DND-41 (cell line): ENCODE results near the gene KCNK15.

Experiments
- CTCF ChIP-seq: IDR thresholded peaks from 2 replicates; pipeline ENCODE4 v1.5.1; 2012; ENCODE audit warnings: borderline replicate concordance, low read length, moderate library complexity, mild to moderate bottlenecking; ENCODE audit not compliant: poor library complexity, severe bottlenecking; ENCODE audit errors: extremely low read depth
- EZH2 ChIP-seq: IDR thresholded peaks from 3 replicates; pipeline ENCODE4 v1.6.1; 2012; ENCODE audit warnings: borderline replicate concordance, low read depth, mild to moderate bottlenecking, moderate library complexity, low read length, inconsistent platforms; ENCODE audit not compliant: severe bottlenecking

- TF ChIP-seq CTCF (no peak), EZH2 (no peak)
Measured at GRCh38 chr20:44799691-44800090, 54.0 kb downstream of the KCNK15 start.
